Measurements from ENCODE around the gene WHRN.

WHRN gene

GRCh38 chr9:114357911-114358328, 147.4 kb downstream of the WHRN start:
- DNase-seq, result no peak

- no peak for DNase-seq
Measured at GRCh38 chr9:114357360-114357759, 147.9 kb downstream of the WHRN start.

GRCh38 chr9:114356792-114357191, 148.5 kb downstream of the WHRN start:
- no peak for DNase-seq

- no peak for DNase-seq
Measured at GRCh38 chr9:114355821-114356220, 149.5 kb downstream of the WHRN start.
